Measurements from ENCODE around the gene PTTG1IP.
"Not testable (repeated sequence)": the region's sequence is repeated elsewhere in the genome, so short reads cannot be mapped to it uniquely, and the experiment has no call there.

The PTTG1IP gene

DNA sequence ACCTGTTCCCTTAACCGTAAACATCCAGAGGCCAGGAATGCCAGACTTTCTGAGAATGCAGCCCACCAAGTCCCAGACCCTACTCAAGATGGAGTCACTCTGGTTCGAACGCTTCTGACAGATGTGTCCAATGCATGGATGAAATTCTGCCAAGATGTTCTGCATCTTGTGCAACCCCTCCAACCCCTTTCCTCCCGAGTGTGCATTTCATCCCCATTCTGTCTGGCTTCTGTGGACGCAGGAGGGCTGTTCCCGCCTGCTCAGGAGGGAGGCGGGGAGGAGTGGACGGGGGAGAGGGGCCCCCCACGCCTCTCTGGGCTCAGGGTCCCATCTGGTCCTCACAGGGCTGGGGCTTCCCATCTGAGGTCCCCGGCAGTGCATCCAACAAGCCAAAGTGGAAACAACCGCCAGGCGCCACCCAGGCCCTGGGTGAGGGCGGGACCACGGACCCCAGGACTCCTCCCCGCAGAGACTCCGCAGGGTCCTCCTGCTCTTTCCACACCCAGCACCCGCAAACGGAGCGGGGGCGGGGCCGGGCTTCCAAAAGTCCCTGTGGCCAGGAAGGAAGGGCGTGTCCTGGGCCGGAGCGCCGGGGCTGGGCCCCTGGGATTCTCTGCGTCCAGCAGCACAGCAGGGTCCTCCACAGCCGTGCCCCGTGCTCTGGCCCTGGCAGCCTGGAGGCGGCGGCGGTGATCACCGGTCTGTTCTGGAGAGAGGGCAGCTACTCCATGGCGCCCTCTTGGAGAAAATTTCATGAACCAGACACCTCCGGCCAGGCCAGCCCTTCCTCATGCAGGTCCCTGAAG lies 27.9 kb downstream of the PTTG1IP start:
- DNase-seq (ENCODE audit: low spot score), result peak; percentile 11

DNA sequence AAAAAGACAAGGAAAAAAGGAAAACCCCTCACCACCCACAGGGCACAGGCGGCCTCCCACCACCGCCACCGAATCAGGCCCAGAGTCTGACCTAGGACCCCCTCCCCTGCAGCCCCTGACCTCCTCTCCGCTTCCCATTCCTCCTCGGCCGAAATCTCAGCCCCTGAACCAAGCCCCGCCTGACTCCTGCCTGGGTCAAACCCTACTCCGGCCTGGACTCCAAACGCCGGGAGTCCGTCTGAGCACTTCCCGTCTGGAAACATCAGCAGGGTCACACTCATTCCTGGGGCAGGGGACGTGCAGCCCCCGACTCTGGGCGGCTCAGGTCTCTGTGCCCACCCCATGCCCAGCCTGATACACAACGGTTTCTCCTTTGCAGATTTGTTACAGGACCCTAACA lies 29.2 kb downstream of the PTTG1IP start:
- no peak for DNase-seq (ENCODE audit: low spot score)

DNA sequence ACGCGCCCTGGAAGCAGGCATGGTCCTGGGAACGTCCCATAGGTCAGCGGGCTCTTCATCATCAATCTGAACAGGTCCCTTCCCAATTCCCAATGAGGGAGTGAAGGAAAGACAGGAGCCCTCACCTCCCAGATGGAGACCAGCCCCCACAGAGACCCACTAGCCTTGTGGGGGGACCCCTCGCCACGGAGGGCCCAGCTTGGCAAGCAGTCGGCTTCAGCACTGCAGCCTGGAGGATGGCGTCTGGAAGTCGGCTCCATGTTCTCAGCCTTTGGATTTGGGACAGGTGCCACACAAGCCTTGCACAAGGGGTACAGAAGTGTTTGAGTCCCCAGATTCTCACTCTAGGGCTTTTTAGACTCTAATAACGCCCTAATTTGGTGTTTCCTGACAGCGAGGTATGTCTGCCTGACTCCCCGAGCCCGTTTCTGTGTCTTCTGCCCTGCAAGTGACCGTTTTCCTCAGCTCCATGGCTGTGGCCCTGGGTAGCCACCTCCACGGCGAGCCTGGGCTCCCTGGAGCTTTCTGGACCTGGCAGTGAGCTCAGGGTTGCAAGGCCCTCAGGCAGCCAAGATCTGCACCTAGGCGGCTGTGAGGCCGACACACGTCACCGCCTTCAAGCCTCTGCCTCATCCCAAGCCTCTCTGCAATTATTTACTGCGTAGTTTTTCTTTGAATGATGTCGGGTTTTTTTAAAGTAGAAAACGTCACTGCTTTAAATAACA lies 30.6 kb downstream of the PTTG1IP start:
- DNase-seq (ENCODE audit: low spot score), result no peak

DNA sequence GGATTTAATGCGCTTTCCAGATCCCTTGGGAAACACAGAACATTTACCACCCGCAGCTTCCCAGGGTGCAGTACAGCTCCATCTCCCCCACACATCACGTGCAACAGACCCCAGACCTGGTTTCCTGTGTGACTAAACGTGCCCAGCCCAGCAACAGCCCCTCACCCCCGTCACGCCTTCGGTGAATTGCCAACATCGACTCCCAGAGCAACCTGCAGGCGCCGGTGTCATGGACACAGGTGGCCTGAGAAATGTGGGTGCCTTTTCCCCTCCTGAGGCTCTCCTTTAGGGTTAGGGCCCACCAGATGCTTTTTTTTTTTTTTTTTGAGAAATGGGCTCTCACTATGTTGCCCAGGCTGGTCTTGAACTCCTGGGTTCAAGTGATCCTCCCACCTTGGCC lies 31.4 kb downstream of the PTTG1IP start:
- DNase-seq (ENCODE audit: low spot score), result no peak

DNA sequence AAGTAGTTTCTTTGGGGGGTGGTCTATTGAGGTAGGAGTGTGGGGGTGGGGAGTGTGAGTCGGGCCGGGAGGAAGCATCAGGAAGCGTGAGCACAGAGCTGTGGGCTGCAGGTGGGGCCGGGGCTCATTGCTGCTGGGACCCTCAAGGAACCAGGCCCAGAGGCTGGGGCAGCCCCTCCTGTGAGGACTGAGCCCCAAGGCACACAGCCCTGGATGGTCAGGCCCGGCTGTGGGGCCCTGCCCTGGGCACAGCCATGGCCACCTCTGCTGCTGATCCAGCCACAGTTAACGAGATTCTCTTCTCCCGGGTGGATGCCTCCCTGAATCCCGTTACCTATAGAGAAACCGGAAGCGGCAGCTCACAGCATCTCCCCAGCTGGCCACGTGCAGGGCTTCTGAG lies 32.7 kb downstream of the PTTG1IP start:
- DNase-seq (ENCODE audit: low spot score), result no peak

DNA sequence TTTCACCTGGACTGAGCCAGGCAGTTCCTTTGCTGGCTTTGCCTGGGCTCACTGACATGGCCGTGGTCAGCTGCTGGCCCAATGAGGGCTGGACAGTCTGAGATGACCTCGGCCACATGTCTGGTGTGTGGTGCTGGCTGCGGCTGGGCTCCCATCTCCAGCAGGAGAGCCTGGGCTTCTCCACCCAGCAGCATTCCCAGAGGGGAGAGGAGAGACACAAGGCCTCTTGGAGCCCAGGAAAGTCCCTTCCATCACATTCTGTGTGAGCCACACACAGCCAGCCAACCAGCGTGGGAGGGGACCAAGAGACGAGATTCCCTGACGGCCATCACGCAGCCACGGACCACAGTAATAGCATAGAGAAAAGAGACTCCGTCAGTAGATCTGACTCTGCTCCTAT lies 34.5 kb downstream of the PTTG1IP start:
- no peak for DNase-seq (ENCODE audit: low spot score)

DNA sequence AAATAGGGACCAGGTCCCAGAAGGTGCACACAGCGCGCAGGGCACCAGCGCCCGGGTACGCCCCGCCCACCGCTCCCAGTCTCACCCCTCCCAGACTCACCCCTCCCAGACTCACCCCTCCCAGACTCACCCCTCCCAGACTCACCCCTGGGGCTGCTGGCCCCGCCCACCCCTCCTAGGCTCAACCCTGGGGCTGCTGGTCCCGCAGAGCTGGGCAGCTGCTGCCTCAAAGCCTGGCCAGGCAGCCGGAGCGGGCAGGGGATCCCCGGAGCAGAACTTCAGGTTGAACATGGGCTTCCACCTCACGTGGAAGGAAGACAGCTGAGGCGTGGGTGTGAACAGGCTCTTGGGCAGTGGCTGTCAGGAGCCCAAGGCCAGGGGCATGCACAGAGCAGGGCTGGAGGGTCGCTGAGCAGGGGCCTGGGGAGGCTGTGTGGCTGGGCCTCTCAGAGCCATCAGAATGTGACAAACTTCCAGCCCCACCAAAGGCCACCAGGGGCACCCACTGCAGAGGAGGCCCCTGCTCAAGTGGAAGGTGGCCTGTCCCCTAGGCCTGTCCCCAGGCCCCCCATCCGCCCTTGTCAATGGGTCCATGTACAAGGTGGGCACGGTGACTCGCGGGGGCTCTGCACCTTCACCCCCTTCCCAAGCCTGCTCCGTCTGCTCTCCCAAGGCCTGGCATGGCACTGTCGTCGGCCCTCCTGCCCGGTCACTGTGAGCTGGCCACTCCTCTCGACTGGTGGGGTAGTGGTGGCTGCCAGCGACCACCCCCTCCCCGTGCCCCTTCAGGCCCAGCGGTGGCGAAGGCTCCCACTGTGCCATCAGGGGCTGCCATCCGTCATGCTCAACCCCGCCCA lies 35.2 kb downstream of the PTTG1IP start:
- DNase-seq (ENCODE audit: low spot score), result no peak

DNA sequence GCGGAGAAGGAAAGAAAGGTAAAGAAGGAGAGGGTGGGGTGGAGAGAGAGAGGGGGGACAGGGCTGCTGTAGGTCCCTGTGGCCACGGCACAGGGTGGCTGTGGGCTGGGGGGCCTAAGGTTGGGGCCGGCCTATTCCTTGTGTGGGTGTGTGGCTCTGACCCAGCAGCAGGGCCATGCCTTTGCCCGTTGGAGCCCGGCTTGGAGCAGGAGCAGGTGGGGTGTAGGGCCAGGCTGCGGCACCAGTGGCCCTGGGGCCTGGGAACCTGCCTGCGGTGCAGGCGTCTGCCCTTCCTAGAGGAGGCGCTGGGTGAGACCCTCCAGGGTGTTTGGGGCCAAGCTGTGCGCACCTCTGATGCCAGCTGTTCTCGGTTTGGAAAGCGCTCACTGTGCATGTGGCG lies 36.0 kb downstream of the PTTG1IP start:
- DNase-seq (ENCODE audit: low spot score), result no peak

DNA sequence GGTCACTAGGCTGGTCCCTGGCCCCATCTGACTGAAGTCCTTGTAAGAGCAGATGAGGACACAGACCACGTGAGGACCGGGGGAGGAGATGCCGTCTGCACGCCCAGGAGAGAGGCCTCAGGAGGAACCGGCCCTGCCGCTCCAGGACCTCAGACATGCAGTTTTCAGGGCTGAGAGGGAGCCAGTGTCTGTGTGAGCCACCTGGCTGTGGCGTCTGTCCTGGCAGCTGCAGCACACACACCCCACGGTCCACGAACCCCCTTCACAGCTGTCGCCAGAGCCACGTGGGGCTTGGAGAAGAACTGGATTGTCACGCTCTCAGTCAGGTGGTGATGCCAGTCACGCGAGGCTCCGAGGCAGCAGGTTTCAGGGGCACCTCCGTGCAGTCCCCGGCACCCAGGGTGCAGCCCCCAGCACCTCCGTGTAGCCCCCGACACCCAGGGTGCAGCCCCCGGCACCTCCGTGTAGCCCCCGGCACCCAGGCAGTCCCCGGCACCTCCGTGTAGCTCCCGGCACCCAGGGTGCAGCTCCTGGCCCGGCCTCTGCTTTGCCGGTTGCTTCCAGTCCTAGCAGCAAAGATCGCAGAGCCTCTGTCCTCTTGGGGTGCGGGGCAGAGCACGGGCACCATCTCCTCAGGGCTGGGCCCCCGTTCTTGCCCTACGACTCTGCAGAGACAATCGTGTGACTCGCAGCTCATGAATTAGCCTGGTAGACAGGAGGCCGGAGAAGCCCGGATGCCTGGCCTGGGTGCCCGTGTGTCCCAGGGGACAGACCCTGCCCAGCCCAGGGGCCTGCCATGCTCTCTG lies 36.6 kb downstream of the PTTG1IP start:
- DNase-seq (ENCODE audit: low spot score), result no peak

DNA sequence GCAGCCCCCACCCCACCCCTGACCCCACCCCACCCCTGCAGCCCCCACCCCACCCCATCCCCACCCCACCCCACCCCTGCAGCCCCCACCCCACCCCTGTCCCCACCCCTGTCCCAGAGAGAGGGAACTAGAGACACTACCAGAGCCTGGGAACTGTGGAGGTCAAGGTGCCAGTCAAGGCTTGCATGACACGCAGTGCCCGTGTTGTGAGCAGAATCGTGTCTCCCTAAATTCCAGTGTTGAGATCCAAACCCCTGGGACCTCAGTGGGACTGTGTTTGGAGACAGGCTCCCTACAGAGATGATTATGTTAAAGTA lies 37.2 kb downstream of the PTTG1IP start:
- DNase-seq (ENCODE audit: low spot score), result no peak

DNA sequence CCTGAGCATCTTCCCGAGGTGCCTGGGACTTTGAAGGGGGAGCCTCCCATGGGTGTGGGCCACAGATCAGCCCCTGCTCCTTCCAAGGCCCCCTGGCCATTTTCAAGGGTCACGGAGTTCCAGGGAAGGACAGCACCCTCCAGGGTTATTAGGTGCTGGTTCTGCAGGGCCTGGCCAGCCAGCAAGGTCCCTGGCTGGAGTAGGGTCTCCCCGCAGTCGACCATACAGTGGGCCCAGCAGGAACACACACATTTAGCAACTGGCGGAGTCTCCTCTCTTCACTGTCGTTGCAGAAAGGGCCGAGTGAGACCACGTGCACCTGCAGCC lies 37.9 kb downstream of the PTTG1IP start:
- no peak for DNase-seq (ENCODE audit: low spot score)

DNA sequence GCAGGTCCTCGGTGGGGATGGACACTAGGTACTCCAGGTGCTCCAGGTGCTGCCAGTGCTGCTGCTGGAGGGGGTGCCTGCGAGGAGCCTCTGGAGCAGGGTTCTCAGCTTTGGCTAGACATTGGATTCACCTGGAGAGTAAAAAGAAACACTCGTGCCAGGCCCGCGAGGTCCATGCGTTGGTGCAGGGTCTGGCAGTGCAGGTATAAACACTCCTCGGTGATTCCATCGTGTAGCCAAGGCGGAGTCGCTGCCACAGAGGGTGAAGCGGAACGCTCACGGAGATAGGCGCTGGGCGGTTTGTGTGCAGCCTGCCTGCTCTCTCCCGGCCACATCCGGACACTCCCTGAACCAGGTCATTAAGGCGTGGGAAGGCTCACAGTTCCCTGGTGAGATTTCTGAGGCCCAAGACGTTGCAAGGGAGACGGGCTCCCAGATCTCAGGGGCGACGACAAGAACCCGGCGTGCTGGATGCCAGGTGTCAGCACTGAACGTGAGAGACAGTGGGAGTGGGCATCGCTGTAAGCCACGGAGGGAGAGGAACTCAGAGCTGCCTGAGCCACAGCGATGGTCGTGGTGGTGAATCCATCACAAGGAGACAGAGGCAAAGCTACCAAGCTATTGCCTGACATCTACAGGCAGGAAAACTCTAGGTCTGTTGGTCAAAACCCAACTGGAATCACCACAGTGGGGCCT lies 38.4 kb downstream of the PTTG1IP start:
- no peak for DNase-seq (ENCODE audit: low spot score)

DNA sequence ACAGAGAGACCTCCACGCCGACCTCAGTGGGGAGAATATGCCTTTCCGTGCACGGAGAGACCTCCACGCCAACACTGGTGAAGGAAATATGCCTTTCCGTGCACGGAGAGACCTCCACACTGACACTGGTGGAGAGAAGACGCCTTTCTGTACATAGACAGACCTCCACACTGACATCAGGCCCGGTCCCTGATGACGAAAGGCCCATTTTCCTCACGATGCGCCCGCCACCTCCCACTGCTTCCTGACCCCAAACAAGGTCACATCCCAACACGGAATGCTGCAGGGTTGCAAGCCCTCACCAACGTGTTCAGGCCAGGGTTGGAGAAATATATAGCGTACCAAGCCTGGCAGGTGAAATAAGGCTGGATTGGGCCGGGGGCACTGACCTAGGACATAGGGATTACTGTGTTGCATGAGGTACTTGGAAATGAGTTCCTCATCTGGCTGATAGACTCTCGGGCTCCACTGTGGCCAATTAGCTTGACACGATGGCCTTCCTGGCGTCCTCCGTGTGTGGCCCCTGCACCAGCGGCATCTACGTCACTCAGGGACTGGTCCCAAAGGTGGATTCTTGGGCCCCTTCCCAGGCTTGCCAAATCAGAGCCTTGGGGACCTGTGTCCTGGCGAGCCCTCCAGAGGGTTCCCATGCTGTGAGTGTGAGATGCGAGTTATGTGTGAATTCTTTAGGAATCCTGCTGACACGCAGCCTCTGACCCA lies 39.1 kb downstream of the PTTG1IP start:
- no peak for DNase-seq (ENCODE audit: low spot score)

DNA sequence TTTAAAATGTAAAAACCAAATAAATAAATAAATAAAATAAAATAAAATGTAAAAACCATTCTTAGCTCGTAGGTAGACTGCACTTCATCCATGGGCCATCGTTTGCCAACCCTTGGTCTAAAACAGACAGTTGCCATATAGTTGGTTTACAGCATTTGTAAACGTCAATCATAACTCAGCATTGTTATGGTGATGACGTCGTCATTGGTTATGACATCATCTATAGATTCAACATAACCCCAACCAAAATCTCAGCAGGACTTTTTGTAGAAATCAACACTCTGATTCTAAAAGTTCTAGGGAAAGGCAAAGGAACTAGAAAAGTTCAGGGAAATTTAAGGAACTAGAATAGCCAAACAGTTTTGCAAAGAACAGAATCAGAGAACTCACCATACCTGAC lies 39.8 kb downstream of the PTTG1IP start:
- no peak for DNase-seq (ENCODE audit: low spot score)

DNA sequence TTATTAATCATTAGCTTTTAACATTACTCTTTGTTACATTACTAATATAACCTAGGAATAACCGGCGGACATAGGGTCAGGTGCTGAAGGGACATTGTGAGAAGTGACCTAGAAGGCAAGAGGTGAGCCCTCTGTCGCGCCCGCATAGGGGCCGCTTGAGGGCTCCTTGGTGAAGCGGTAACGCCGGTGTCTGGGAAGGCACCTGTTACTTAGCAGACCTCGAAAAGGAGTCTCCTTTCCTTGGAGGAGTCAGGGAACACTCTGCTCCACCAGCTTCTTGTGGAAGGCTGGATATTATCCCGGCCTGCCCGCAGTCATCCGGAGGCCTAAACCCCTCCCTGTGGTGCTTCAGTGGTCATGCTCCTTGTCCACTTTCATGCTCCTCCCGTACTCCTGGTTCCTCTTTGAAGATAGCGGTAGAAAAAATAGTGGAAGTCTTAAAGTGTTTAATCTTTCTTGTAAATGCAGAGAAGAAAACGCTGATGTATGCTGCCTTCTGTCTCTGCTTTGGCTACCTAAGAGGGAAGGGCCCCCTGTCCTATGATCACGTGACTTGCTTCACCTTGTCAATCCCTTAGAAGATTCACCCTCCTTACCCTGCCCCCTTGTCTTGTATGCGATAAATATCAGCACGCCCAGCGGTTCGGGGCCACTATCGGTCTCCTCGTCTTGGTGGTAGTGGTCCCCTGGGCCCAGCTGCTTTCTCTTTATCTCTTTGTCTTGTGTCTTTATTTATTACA lies 40.8 kb downstream of the PTTG1IP start:
- not testable (repeated sequence) for DNase-seq (ENCODE audit: low spot score)

DNA sequence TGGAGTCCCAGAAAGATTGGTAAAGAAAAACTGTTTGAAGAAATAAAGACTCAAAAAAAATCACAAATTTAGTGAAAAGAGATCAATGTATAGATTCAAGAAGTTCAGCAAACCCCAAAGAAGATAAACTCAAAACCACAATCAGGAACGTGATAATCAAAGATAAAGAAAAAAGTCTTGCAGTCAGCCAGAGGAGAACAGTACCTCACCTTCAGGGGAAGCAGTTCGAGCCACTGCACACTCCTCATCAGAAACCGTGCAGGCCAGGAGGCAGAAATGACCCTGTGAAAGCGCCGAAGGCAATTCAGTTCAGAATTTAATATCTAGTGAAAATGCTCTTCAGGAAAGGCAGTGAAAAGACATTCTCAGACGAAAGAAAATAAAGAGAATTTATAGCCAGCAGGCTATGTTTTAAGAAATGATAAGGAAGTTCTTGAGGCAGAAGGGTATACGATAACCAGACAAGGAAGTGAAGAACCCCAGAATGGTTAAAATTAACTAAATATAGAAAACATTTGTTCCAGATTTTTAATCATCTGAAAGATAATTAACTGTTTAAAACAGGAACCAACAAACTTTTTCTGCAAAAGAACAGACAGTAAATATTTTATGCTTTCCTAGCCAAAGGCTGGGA lies 42.1 kb downstream of the PTTG1IP start:
- DNase-seq (ENCODE audit: low spot score), result no peak

DNA sequence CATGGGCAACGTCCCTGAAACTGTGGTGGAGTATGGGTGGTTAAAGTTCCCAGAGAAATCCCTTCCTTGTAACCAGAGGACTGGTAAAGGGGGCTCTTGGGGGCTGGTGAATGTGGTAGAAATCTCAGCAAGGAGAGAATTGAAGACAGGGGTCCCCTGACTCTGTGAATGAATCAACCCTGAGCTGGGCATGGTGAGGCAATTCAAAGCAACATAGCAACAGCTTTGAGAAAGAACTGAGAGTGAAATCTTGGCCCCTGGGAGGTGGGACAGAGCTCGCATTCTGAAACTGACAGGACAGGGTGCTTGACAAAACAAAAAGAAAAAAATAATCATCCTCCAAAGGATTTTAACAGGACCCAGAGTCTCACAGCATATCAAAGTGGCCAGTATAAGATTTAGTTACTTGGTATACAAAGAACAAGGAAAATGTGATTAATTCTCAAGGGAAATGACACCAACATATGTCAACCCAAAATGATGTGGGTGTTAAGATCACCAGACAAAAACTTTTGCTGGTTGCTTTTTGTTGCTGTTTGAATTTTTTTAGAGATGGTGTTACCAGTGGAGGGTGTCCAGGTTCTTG lies 43.9 kb downstream of the PTTG1IP start:
- no peak for DNase-seq (ENCODE audit: low spot score)

DNA sequence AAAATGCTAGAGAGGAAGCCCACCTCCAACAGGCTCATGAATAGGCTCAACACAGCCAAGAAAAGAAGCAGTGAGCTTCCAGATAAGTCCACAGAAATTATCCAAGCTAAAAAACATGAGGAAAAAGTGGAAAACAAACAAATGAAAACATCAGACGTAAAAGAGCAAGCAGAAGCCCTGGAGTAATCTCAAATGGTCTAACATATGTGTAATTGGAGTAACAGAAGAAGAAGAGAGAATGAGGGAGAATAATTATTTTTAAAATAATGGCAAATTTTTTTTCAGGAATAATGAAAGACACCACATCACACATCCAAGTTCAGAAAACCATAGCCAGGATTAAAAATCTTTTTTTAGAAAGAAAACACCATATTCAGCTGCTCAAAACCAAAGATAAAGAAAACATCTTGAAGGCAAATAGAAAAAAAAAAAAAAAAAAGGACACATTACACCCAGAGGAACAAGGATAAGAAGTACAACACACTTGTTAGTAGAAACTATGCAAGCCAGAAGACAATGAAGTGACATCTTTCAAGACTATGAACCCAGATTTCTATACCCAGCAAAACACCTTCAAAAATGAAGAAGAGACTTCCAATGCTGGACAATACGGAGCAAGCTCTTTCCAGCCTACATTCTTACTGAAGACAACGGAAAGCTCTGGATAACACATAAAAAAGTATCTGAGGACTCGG lies 45.0 kb downstream of the PTTG1IP start:
- DNase-seq (ENCODE audit: low spot score), result no peak

DNA sequence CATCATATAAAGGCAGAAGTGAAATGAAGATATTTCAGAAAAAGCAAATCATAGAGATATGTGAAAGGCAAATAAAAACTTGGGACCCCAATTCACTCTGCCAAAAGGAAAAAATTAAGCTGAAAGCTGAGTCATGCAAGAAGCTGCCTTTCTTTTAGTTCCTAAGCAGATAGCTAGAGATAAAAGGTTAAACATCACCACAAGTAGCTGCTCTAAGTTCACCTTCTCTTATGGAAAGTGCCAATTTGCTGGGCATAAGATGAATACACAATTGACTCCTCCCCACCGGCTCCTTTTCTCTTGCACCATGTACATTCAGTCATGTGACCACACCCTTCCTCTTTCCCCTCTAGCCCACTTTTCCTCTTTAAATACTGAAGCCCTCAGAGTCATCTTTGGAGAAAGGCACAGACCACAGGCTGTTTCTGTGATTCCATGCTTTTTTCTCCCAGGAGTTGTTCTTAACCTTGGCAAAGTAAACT lies 50.3 kb downstream of the PTTG1IP start:
- DNase-seq (ENCODE audit: low spot score), result no peak

Data from kidney capillary endothelial cell (primary cell).